Stimulated activated CD4-positive, alpha-beta T cell treated with anti-CD3 and anti-CD28 coated beads, Interleukin-1b, Interleukin-23, amount 100 ng/mL, for 4 hours (primary cell): ENCODE results near the gene VPS52.

Experiments
- DNase-seq, 2 donors: peaks; one replicate each; pipeline ENCODE4 v3.0.0-alpha.2; 2020; ENCODE audit warnings: low read depth in 2 of 2

VPS52 gene

GRCh38 chr6:33271468-33272274 is at the start of gene VPS52, which contains the start of gene RPS18:
Gene VPS52 (minus strand): TSS chr6:33271876. CDS start chr6:33271675, 201 bp downstream.
Gene RPS18 (plus strand): TSS chr6:33272075. CDS start chr6:33272120, 45 bp downstream.
- DNase-seq, result peak; percentile 70 to 89

GRCh38 chr6:33321227-33321626 is 49.6 kb upstream of the VPS52 start:
- no peak for DNase-seq

GRCh38 chr6:33320315-33321181 is 48.9 kb upstream of the VPS52 start:
- no peak for DNase-seq

- DNase-seq, result no peak
These were observed 48.3 kb upstream of the VPS52 start for GRCh38 chr6:33319939-33320314.

- DNase-seq, result no peak
These were observed 46.9 kb upstream of the VPS52 start for GRCh38 chr6:33318426-33319073.

GRCh38 chr6:33317669-33318425 is 46.2 kb upstream of the VPS52 start, which contains the start of gene ZBTB22:
Gene ZBTB22 (minus strand): TSS chr6:33317744. CDS start chr6:33316916, 828 bp downstream.
- DNase-seq, result peak; percentile 89 to 94

- no peak for DNase-seq
These were observed 45.7 kb upstream of the VPS52 start for GRCh38 chr6:33317419-33317668.

GRCh38 chr6:33316603-33317418 is 45.1 kb upstream of the VPS52 start:
- no peak for DNase-seq

- no peak for DNase-seq
These were observed 44.3 kb upstream of the VPS52 start for GRCh38 chr6:33315793-33316602.

- no peak for DNase-seq
These were observed 43.5 kb upstream of the VPS52 start for GRCh38 chr6:33314943-33315792.

GRCh38 chr6:33314515-33314942 is 42.9 kb upstream of the VPS52 start:
- peak; percentile 53 for DNase-seq

- peak; percentile 74 for DNase-seq
These were observed 42.2 kb upstream of the VPS52 start, which contains the start of gene TAPBP for GRCh38 chr6:33313709-33314514. Gene TAPBP (minus strand): TSS chr6:33314078. CDS start chr6:33314041, 37 bp downstream.

GRCh38 chr6:33313105-33313708 is 41.5 kb upstream of the VPS52 start:
- peak; percentile 46 to 47 for DNase-seq

- DNase-seq, result peak; percentile 67 to 75
These were observed 40.9 kb upstream of the VPS52 start for GRCh38 chr6:33312361-33313104.

GRCh38 chr6:33306356-33306755 is 34.7 kb upstream of the VPS52 start:
- no peak for DNase-seq

- no peak for DNase-seq
These were observed 33.4 kb upstream of the VPS52 start for GRCh38 chr6:33305052-33305451.

GRCh38 chr6:33304216-33304615 is 32.5 kb upstream of the VPS52 start:
- DNase-seq, result no peak
